Neural cell (in vitro differentiated cells): ENCODE results near the gene PIK3R1. TPM values are rescaled to one million over a fixed set of nuclear protein-coding genes. Genes with fewer than 3 reads are reported as not detected.

Experiments used
- H2AFZ ChIP-seq: fragments of 200-600, 300-800 bp; sonication (generic), shearing (Covaris generic); 2 replicates; pipeline ENCODE4 v1.6.0; 2014; ENCODE audit warnings: low read depth, mild to moderate bottlenecking, antibody characterized with exemption, low read length, moderate library complexity
- H3F3A ChIP-seq: fragments of 200-600 bp; shearing (Covaris generic); 2 replicates; pipeline ENCODE4 v1.6.1; 2016; ENCODE audit warnings: mild to moderate bottlenecking, moderate library complexity, mixed read lengths, antibody characterized with exemption, low read length; ENCODE audit not compliant: insufficient read depth, poor library complexity, severe bottlenecking
- H3K27ac ChIP-seq: fragments of 200-600, 300-800 bp; sonication (generic), shearing (Covaris generic); 2 replicates; pipeline ENCODE4 v1.5.1; 2014; ENCODE audit warnings: mild to moderate bottlenecking, low read length, moderate library complexity
- H3K27me3 ChIP-seq: fragments of 300-800, 200-600 bp; sonication (generic), shearing (Covaris generic); 2 replicates; pipeline ENCODE4 v1.6.0; 2014; ENCODE audit warnings: mild to moderate bottlenecking, low read depth, low read length, moderate library complexity; ENCODE audit not compliant: insufficient read depth
- H3K36me3 ChIP-seq: fragments of 300-800, 200-600 bp; sonication (generic), shearing (Covaris generic); 2 replicates; pipeline ENCODE4 v1.5.1; 2014; ENCODE audit warnings: mild to moderate bottlenecking, antibody characterized with exemption, low read length, moderate library complexity; ENCODE audit not compliant: insufficient read depth
- H3K4me2 ChIP-seq: fragments of 300-800, 200-600 bp; sonication (generic), shearing (Covaris generic); 2 replicates; pipeline ENCODE4 v1.6.0; 2014; ENCODE audit warnings: mild to moderate bottlenecking, low read length
- H3K4me3 ChIP-seq: fragments of 300-800, 200-600 bp; sonication (generic), shearing (Covaris generic); 2 replicates; pipeline ENCODE4 v1.5.1; 2014; ENCODE audit warnings: mild to moderate bottlenecking, low read length, moderate library complexity
- H3K79me2 ChIP-seq: fragments of 200-600 bp; shearing (Covaris generic); replicated peaks from 2 replicates; pipeline ENCODE4 v1.6.0; 2014; ENCODE audit warnings: mild to moderate bottlenecking, low read length, moderate library complexity; ENCODE audit not compliant: insufficient read depth
- H3K9ac ChIP-seq: fragments of 300-800, 200-600 bp; sonication (generic), shearing (Covaris generic); 2 replicates; pipeline ENCODE4 v1.6.1; 2016; ENCODE audit warnings: mild to moderate bottlenecking, low read length, mixed read lengths
- H3K9me2 ChIP-seq: fragments of 200-600 bp; shearing (Covaris generic); 2 replicates; pipeline ENCODE4 v1.6.1; 2016; ENCODE audit warnings: mild to moderate bottlenecking, low read length, mixed read lengths; ENCODE audit not compliant: insufficient read depth
- H3K9me3 ChIP-seq: fragments of 200-600, 300-800 bp; sonication (generic), shearing (Covaris generic); 2 replicates; pipeline ENCODE4 v1.6.1; 2016; ENCODE audit warnings: mild to moderate bottlenecking, mixed run types, low read length, moderate library complexity, mixed read lengths
- H4K20me1 ChIP-seq: fragments of 200-600 bp; shearing (Covaris generic); 2 replicates; pipeline ENCODE4 v1.6.1; 2016; ENCODE audit warnings: mild to moderate bottlenecking, mixed run types; ENCODE audit not compliant: insufficient read depth
- EP300 ChIP-seq: fragments of 450-650 bp; conservative IDR thresholded peaks from 2 replicates; pipeline ENCODE4 v1.6.1; 2014; ENCODE audit warnings: antibody characterized with exemption, mild to moderate bottlenecking, moderate library complexity; ENCODE audit not compliant: poor library complexity, severe bottlenecking
- EZH2 ChIP-seq: fragments of 200-600, 300-800 bp; shearing (Covaris generic), sonication (generic); IDR thresholded peaks from 2 replicates; pipeline ENCODE4 v1.6.1; 2014; ENCODE audit warnings: antibody characterized with exemption, low read length, borderline replicate concordance, mild to moderate bottlenecking; ENCODE audit not compliant: insufficient read depth, poor library complexity, severe bottlenecking
- MXI1 ChIP-seq: fragments of 450-650 bp; conservative IDR thresholded peaks from 2 replicates; pipeline ENCODE4 v1.6.1; 2014; ENCODE audit warnings: antibody characterized with exemption, mild to moderate bottlenecking; ENCODE audit not compliant: poor library complexity, severe bottlenecking
- POLR2AphosphoS5 ChIP-seq: IDR thresholded peaks from 2 replicates; pipeline ENCODE4 v1.6.1; 2012
- RAD21 ChIP-seq: fragments of 450-650 bp; conservative IDR thresholded peaks from 2 replicates; pipeline ENCODE4 v1.6.1; 2014; ENCODE audit warnings: antibody characterized with exemption, mild to moderate bottlenecking, moderate library complexity
- SMC3 ChIP-seq: fragments of 450-650 bp; conservative IDR thresholded peaks from 2 replicates; pipeline ENCODE4 v1.6.1; 2014; ENCODE audit warnings: antibody characterized with exemption, mild to moderate bottlenecking, moderate library complexity; ENCODE audit not compliant: poor library complexity
- TAF1 ChIP-seq: IDR thresholded peaks from 2 replicates; pipeline ENCODE4 v1.6.1; 2012; ENCODE audit warnings: low read depth
- polyA plus RNA-seq: library from polyadenylated mRNA; depleted of rRNA; stranded (reverse); fragments of >200 nt; gene quantifications from 2 replicates; pipeline ENCODE4 v1.2.3, GENCODE V29; 2014
- TF ChIP-seq, protein P1 (sequence below): IDR thresholded peaks from 2 replicates; pipeline ENCODE4 v1.6.1; 2012; ENCODE audit warnings: borderline replicate concordance
- TF ChIP-seq, protein P2 (sequence below): fragments of 450-650 bp; IDR thresholded peaks from 2 replicates; pipeline ENCODE4 v1.5.1; 2014; ENCODE audit warnings: antibody characterized with exemption, mild to moderate bottlenecking, moderate library complexity; ENCODE audit not compliant: poor library complexity, severe bottlenecking

The PIK3R1 gene
- polyA plus RNA-seq, 1 donor from 2014 or later: 41.9 TPM

DNA sequence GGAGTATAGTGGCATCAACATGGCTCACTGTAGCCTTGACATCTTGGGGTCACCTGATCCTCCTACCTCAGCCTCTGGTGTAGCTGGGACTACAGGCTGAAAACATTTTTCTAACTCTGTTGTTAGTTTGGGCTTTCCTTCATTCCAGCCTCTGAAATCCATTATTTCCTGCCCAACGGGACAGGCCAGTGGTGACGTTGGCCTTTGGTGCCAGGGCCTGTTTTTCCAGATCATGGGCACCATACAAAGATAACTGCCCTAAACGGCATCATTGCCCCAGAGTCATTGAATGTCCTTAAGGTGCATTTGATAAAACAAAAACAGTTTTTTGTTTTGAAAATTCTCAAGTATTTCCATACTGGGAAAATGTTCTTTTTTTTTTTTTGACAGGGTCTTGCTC is 32.1 kb downstream of the PIK3R1 start:
- no peak overlapping the region for H3K4me3 ChIP-seq
- peaks cover 26% of the 10 kb centered on the region for H3K79me2 ChIP-seq
- no peaks in the 10 kb centered on the region for H3K9me3 ChIP-seq
- H3K9ac ChIP-seq: no peak overlapping the region
- no peak overlapping the region for H3K4me2 ChIP-seq
- H4K20me1 ChIP-seq: no peaks in the 10 kb centered on the region
- no peaks in the 10 kb centered on the region for H3F3A ChIP-seq
- H3K27ac ChIP-seq: no peak overlapping the region
- H2AFZ ChIP-seq: no peak overlapping the region
- no peaks in the 10 kb centered on the region for H3K9me2 ChIP-seq
- no peaks in the 10 kb centered on the region for H3K36me3 ChIP-seq
- no peaks in the 10 kb centered on the region for H3K27me3 ChIP-seq
- TF ChIP-seq EZH2 (no peak), SMC3 (no peak), POLR2AphosphoS5 (no peak), MXI1 (no peak), TAF1 (no peak), EP300 (no peak), RAD21 (no peak)
- TF ChIP-seq, protein P1, sequence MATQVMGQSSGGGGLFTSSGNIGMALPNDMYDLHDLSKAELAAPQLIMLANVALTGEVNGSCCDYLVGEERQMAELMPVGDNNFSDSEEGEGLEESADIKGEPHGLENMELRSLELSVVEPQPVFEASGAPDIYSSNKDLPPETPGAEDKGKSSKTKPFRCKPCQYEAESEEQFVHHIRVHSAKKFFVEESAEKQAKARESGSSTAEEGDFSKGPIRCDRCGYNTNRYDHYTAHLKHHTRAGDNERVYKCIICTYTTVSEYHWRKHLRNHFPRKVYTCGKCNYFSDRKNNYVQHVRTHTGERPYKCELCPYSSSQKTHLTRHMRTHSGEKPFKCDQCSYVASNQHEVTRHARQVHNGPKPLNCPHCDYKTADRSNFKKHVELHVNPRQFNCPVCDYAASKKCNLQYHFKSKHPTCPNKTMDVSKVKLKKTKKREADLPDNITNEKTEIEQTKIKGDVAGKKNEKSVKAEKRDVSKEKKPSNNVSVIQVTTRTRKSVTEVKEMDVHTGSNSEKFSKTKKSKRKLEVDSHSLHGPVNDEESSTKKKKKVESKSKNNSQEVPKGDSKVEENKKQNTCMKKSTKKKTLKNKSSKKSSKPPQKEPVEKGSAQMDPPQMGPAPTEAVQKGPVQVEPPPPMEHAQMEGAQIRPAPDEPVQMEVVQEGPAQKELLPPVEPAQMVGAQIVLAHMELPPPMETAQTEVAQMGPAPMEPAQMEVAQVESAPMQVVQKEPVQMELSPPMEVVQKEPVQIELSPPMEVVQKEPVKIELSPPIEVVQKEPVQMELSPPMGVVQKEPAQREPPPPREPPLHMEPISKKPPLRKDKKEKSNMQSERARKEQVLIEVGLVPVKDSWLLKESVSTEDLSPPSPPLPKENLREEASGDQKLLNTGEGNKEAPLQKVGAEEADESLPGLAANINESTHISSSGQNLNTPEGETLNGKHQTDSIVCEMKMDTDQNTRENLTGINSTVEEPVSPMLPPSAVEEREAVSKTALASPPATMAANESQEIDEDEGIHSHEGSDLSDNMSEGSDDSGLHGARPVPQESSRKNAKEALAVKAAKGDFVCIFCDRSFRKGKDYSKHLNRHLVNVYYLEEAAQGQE: no peak
- TF ChIP-seq, protein P2, sequence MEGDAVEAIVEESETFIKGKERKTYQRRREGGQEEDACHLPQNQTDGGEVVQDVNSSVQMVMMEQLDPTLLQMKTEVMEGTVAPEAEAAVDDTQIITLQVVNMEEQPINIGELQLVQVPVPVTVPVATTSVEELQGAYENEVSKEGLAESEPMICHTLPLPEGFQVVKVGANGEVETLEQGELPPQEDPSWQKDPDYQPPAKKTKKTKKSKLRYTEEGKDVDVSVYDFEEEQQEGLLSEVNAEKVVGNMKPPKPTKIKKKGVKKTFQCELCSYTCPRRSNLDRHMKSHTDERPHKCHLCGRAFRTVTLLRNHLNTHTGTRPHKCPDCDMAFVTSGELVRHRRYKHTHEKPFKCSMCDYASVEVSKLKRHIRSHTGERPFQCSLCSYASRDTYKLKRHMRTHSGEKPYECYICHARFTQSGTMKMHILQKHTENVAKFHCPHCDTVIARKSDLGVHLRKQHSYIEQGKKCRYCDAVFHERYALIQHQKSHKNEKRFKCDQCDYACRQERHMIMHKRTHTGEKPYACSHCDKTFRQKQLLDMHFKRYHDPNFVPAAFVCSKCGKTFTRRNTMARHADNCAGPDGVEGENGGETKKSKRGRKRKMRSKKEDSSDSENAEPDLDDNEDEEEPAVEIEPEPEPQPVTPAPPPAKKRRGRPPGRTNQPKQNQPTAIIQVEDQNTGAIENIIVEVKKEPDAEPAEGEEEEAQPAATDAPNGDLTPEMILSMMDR: no peak

DNA sequence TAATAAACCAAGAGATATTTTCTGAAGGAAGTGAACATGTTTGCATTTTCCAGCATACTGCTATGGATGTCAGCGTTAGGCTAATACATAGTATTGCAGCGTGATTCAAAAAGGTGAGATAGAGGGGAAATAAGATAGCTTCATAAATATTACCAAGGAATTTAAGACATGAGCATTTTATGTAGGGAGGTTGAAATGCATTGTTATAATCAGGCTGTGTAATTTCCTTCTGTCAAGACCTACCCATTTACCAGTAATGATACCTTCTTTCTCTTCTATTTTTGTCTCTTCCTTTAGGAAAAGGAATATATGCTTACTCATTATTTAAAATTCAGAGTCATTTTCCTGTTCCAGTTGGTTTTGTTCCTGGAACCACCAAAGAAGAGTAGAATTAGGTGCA is 33.3 kb downstream of the PIK3R1 start:
- Histone ChIP-seq H2AFZ (no peak overlapping the region), H3K27ac (no peak overlapping the region), H3K4me3 (no peak overlapping the region), H3K9me2 (no peaks in the 10 kb centered on the region), H3K27me3 (no peaks in the 10 kb centered on the region), H3K9ac (no peak overlapping the region), H4K20me1 (no peaks in the 10 kb centered on the region), H3K9me3 (no peaks in the 10 kb centered on the region), H3K36me3 (no peaks in the 10 kb centered on the region), H3K79me2 (peaks cover 22% of the 10 kb centered on the region), H3F3A (no peaks in the 10 kb centered on the region), H3K4me2 (no peak overlapping the region)
- TF ChIP-seq RAD21: no peak
- no peak for TF ChIP-seq SMC3
- TF ChIP-seq, protein P2: no peak
- no peak for TF ChIP-seq EZH2
- no peak for TF ChIP-seq POLR2AphosphoS5
- no peak for TF ChIP-seq EP300
